Breast epithelium (tissue), 4 donors: ENCODE data around the gene ACTN4. TPM values are rescaled to one million over a fixed set of nuclear protein-coding genes. Genes with fewer than 3 reads are reported as not detected.

Source experiments
- DNase-seq, 2 donors: peaks; one replicate each; pipeline ENCODE4 v3.0.0-alpha.2; 2019; ENCODE audit warnings: low spot score in 2 of 2
- H3K27ac ChIP-seq, 2 donors: fragments of 200-600 bp; sonication (generic) in 1 of 2; one replicate each; pipeline ENCODE4 v1.5.1; 2016 to 2019; ENCODE audit warnings: mild to moderate bottlenecking in 1 of 2
- H3K27me3 ChIP-seq, 2 donors: fragments of 200-600 bp; sonication (generic) in 1 of 2; one replicate each; pipeline versions ENCODE4 v1.5.1 to v1.6.0; 2017 to 2019; ENCODE audit warnings: control low read depth in 1 of 2, mild to moderate bottlenecking in 1 of 2
- H3K36me3 ChIP-seq: fragments of 200-600 bp; one replicate; pipeline ENCODE4 v1.5.1; 2019
- H3K4me1 ChIP-seq, 2 donors: fragments of 200-600 bp; sonication (generic); one replicate each; pipeline ENCODE4 v1.5.1; 2016 to 2019; ENCODE audit warnings: control low read depth in 1 of 2
- H3K4me3 ChIP-seq, 3 donors: fragments of 200-600 bp; sonication (generic); 1 replicate in 2 of 3; 2 replicates in 1 of 3; pipeline ENCODE4 v1.5.1; 2016 to 2019; ENCODE audit warnings: mild to moderate bottlenecking in 3 of 3, moderate library complexity in 2 of 3
- H3K9me3 ChIP-seq, 2 donors: fragments of 200-600 bp; sonication (generic) in 1 of 2; one replicate each; pipeline ENCODE4 v1.5.1; 2016 to 2019; ENCODE audit warnings: control low read depth in 1 of 2
- POLR2A ChIP-seq: fragments of 450-650 bp; IDR thresholded peaks from one replicate; pipeline ENCODE4 v1.6.1; 2016; ENCODE audit warnings: antibody characterized with exemption, mild to moderate bottlenecking, moderate library complexity
- POLR2AphosphoS5 ChIP-seq, 3 donors: sonication (generic); formaldehyde crosslinking; IDR thresholded peaks; one replicate each; pipeline ENCODE4 v1.6.1; 2017; ENCODE audit warnings: antibody characterized with exemption in 3 of 3
- intact Hi-C: fragments of 100-400 bp; cut with DNase I; formaldehyde crosslinking; loops from one replicate; pipeline ENCODE4 v1.15.1; 2023; ENCODE audit warnings: low total_unique reads
- total RNA-seq, 3 donors: library from RNA; depleted of rRNA; stranded (reverse); fragments of >200 nt; gene quantifications; one replicate each; pipeline ENCODE4 v1.1.0, GENCODE V29; 2016
- TF ChIP-seq, protein P1 (sequence below), 3 donors: fragments of 450-650 bp; IDR thresholded peaks; one replicate each; pipeline ENCODE4 v1.5.1; 2016 to 2017; ENCODE audit warnings: antibody characterized with exemption in 3 of 3, mild to moderate bottlenecking in 3 of 3, moderate library complexity in 3 of 3

Gene ACTN4
- total RNA-seq, 3 donors from 2014 or later, result 182 to 296 (median 269) TPM

DNA sequence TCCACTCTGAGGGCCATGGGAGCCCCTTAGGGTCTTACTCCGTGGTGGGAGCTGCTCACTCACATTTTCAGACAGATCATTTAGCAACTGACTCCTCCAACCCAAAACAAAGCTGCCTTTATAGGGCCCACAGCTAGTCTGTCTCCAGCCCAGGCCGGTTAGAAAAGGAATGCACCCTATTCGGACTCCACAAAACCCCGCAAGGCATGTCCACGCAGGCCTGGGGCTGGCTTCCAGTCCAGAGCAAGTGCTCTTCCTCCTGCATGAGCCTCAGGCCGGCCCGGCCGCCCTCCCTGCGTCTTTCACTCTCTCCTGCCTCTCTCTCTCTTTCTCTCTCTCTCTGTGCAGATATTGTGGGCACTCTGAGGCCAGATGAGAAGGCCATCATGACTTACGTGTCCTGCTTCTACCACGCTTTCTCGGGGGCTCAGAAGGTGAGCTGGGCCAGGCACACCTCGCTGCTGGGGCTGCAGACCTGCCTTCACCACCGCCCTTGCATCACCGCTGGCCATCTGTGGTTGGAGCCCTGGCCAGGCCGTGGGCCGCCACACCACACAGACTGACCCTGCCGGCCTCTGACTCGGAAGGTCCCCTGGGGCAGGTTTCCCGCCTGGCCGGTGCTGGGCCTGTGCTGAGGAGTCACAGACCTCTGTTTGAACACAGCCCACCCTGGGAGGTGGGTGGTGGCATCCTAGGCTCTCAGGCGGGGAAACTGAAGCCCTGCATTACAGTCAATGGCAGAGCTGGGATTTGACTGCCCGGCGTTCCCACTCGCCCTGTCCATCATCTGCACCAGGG, 63.7 kb downstream of the ACTN4 start:
- intact Hi-C loops, result no loop called here
- Histone ChIP-seq H3K4me3 (no peak overlapping the region), H3K27ac (peak overlapping the region; percentile 77 to 86), H3K27me3 (no peaks in the 10 kb centered on the region), H3K4me1 (peaks cover 30 to 32% of the 10 kb centered on the region in 2 donors), H3K9me3 (no peaks in the 10 kb centered on the region), H3K36me3 (peaks cover 6% of the 10 kb centered on the region)
- DNase-seq, result no peak
- TF ChIP-seq, protein P1, sequence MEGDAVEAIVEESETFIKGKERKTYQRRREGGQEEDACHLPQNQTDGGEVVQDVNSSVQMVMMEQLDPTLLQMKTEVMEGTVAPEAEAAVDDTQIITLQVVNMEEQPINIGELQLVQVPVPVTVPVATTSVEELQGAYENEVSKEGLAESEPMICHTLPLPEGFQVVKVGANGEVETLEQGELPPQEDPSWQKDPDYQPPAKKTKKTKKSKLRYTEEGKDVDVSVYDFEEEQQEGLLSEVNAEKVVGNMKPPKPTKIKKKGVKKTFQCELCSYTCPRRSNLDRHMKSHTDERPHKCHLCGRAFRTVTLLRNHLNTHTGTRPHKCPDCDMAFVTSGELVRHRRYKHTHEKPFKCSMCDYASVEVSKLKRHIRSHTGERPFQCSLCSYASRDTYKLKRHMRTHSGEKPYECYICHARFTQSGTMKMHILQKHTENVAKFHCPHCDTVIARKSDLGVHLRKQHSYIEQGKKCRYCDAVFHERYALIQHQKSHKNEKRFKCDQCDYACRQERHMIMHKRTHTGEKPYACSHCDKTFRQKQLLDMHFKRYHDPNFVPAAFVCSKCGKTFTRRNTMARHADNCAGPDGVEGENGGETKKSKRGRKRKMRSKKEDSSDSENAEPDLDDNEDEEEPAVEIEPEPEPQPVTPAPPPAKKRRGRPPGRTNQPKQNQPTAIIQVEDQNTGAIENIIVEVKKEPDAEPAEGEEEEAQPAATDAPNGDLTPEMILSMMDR (IDR thresholded peaks at IDR 0.05), result no peak
- TF ChIP-seq POLR2AphosphoS5 (IDR thresholded peaks at IDR 0.05) (no peak), POLR2A (no peak)

- intact Hi-C loops, result no loop called here
- H3K9me3 ChIP-seq, result no peaks in the 10 kb centered on the region
Measured at GRCh38 chr19:38711726-38712153, 64.3 kb downstream of the ACTN4 start.

DNA sequence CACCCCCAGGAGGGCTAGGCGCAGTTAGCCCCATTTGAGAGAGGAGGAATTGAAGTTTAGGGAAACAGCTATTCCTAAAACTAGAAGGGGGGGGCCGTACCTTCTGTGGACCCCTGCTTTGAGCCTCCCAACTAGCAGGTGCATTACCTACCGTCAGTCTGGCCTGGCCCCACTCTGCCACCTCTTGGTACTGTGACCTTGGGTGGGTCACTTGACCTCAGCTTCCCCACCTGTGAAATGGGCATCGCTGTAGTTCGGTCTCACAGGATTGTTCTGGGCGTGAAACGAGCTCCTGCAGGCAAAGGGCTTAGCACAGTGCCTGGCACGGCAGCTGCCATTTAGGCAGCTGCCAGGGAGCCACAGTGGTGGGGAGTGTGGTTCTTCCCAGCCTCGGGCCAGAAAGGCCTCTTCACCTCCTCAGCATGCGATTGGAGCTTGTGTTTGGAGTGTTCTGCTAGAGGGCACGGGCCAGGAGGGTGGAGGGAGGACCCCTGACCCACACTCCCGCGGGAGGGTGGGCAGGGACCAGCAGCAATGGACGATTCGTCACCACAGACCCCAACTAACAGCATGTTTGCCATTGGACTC, 64.8 kb downstream of the ACTN4 start:
- peaks cover 24 to 32% of the 10 kb centered on the region in 2 donors for H3K4me1 ChIP-seq
- no peaks in the 10 kb centered on the region for H3K9me3 ChIP-seq
- H3K4me3 ChIP-seq, result no peak overlapping the region
- intact Hi-C loops, result no loop called here
- peak overlapping the region; percentile 77 to 86 for H3K27ac ChIP-seq
- DNase-seq, result no peak
- TF ChIP-seq POLR2AphosphoS5 (IDR thresholded peaks at IDR 0.05), result no peak
- TF ChIP-seq POLR2A, result no peak
- TF ChIP-seq, protein P1 (IDR thresholded peaks at IDR 0.05), result no peak
- H3K36me3 ChIP-seq, result peaks cover 7% of the 10 kb centered on the region
- H3K27me3 ChIP-seq, result no peaks in the 10 kb centered on the region

More at GRCh38 chr19:38711726-38712153, 64.3 kb downstream of the ACTN4 start:
- Histone ChIP-seq H3K4me3 (no peak overlapping the region), H3K27ac (peak overlapping the region; percentile 77 to 86), H3K4me1 (peaks cover 30 to 32% of the 10 kb centered on the region in 2 donors), H3K36me3 (peaks cover 6% of the 10 kb centered on the region), H3K27me3 (no peaks in the 10 kb centered on the region)
- peak in 1 of 3 donors; percentile 37 for TF ChIP-seq POLR2AphosphoS5 (IDR thresholded peaks at IDR 0.05)
- TF ChIP-seq, protein P1 (IDR thresholded peaks at IDR 0.05), result no peak
- DNase-seq, result peak in 1 of 2 donors; percentile 75

- H3K27me3 ChIP-seq, result no peaks in the 10 kb centered on the region
- no peak for DNase-seq
- H3K36me3 ChIP-seq, result peaks cover 15% of the 10 kb centered on the region
- intact Hi-C loops, result no loop called here
- no peak overlapping the region for H3K4me3 ChIP-seq
- TF ChIP-seq POLR2AphosphoS5 (IDR thresholded peaks at IDR 0.05) (peak; percentile 41 to 79 (median 59)), POLR2A (no peak)
- H3K4me1 ChIP-seq, result peaks cover 17 to 26% of the 10 kb centered on the region in 2 donors
- H3K27ac ChIP-seq, result peak overlapping the region; percentile 77 to 86
- no peaks in the 10 kb centered on the region for H3K9me3 ChIP-seq
Measured at GRCh38 chr19:38713227-38713649, 65.8 kb downstream of the ACTN4 start.

DNA sequence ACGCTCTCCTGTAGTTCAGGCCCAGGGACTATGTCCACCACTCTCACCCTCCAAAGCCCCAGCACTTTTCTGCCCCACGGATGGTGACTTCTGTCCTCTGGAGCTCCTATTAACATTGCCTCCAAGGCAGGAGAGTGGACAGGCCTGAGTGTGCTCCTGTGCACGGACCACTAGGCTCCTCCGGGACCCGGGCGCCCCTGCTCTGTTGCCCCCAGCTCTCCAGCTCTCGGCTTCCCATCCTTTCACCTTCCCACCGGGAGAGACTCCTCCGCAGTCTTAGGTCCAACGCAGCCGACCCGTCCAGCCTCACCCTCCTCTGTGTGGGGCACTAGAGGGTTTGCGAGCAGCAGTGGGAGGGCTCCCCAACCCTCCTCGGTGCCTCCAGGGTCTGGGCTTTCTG, 66.4 kb downstream of the ACTN4 start:
- DNase-seq, result no peak
- H3K9me3 ChIP-seq, result no peaks in the 10 kb centered on the region
- no peak overlapping the region for H3K4me3 ChIP-seq
- intact Hi-C loops, result no loop called here
- peak overlapping the region; percentile 77 to 86 for H3K27ac ChIP-seq
- H3K4me1 ChIP-seq, result peaks cover 17 to 24% of the 10 kb centered on the region in 2 donors
- H3K36me3 ChIP-seq, result peaks cover 15% of the 10 kb centered on the region
- H3K27me3 ChIP-seq, result no peaks in the 10 kb centered on the region
- TF ChIP-seq, protein P1 (IDR thresholded peaks at IDR 0.05), result no peak
- no peak for TF ChIP-seq POLR2AphosphoS5 (IDR thresholded peaks at IDR 0.05)
- no peak for TF ChIP-seq POLR2A
